ENCODE measurements around the gene APH1B.

- TF ChIP-seq CTCF (conservative IDR thresholded peaks at IDR 0.05; ENCODE audit: low read depth, low read length): no peak
- no peak for TF ChIP-seq POLR2A (IDR thresholded peaks at IDR 0.05; ENCODE audit: low read depth, low read length)
- TF ChIP-seq CEBPB (IDR thresholded peaks at IDR 0.05; ENCODE audit: low read depth, low read length): no peak
- TF ChIP-seq RFX5 (IDR thresholded peaks at IDR 0.05; ENCODE audit: low read depth, low read length): no peak
- no peak for TF ChIP-seq CHD1 (IDR thresholded peaks at IDR 0.05; ENCODE audit: low read depth, low read length)
- no peak for TF ChIP-seq NFE2L2 (IDR thresholded peaks at IDR 0.05; ENCODE audit: low read depth, low read length)
- TF ChIP-seq SMC3 (IDR thresholded peaks at IDR 0.05; ENCODE audit: low read depth, low read length): no peak
- no peak for TF ChIP-seq MXI1 (IDR thresholded peaks at IDR 0.05; ENCODE audit: borderline replicate concordance, low read depth, low read length)
Observed at GRCh38 chr15:63353887-63354286, 76.5 kb downstream of the APH1B start.

Data from IMR-90 (cell line).